CD1c-positive myeloid dendritic cell (primary cell): ENCODE measurements around the gene XIAP.

Source experiments
- DNase-seq: peaks from one replicate; pipeline ENCODE4 v3.0.0-alpha.2; 2016; ENCODE audit errors: extremely low spot score

Gene XIAP

GRCh38 chrX:123960956-123961267 is 101.1 kb downstream of the XIAP start:
- peak; percentile 5 for DNase-seq

DNA sequence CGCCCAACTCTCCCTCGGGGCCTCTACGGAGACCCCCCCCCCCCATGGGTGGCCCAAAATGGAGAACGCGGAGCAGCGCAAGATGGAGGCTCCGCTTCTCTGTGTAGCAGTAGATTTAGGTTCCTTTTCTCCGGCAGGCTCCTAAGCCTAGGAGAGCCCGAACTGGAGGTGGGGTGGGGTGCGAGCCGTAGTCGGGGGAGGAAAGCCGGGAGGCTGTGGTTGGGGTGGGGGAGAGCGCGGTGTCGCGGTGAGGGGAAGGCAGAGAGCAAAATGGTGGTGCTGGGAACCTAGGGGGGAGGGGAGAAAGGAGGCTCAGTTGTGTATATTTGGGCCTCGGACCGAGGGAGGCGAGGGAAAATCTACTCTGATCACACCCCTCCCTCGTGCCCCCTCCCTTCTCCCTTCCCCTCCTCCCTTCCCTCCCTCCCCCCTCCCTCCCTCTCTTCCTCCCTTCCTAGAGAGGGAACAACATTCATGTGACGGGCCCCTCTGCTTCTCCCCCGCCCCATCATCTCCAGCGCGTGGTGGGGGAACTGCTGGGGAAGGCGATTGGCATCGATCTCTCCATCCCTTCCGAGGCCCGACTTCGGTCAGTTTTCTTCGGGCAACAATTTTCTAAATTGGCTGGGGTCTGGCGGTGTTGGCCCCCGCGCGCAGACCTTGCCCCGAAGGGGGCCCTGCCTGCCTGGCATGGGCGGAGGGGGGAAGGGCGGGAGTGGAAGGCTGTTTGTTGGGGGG is 101.6 kb downstream of the XIAP start, which contains the start of gene STAG2:
TSS of gene STAG2 (plus strand) at position 439 of the 738 bp plus-strand sequence. CDS start 60,922 bp downstream, outside the sequence.
- peak; percentile 56 for DNase-seq

DNA sequence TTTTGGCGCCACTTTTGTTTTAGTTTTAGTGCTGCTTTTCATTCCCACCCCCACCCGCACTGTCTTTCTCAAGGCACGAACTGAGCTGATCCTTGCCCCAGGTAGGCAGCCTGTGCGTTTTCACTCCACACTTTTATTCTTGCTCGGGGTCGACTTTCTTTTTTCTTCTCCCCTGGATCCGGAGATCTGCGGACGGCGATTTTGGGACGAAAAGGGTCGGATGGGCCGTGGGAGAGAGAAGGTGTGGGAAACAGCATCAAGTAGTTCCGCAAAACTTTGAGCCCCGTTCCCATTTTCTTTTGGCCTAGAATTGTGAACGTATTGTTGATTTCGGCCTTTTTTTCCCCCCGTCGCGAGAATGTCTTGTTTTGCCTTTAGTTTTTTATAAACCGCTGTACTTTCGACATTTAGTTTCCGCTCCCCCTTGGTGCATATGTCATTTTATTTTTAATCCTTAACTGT is 102.2 kb downstream of the XIAP start:
- peak; percentile 63 for DNase-seq

- peak; percentile 85 for DNase-seq
These were observed 103.0 kb downstream of the XIAP start for GRCh38 chrX:123962794-123963373.
